GM12878 (cell line): ENCODE results near the gene R3HDM1. TPM values are rescaled to one million over a fixed set of nuclear protein-coding genes. Genes with fewer than 3 reads are reported as not detected.
"Not testable (repeated sequence)": the region's sequence is repeated elsewhere in the genome, so short reads cannot be mapped to it uniquely, and the experiment has no call there.

ENCODE experiments used
- ATAC-seq: fragments of 200-7000 bp; cut with Tn5 transposase; 3 replicates; pipeline ENCODE4 v1.9.1; 2020; ENCODE audit warnings: mild to moderate bottlenecking, moderate library complexity
- BruUV-seq: library from RNA; stranded (reverse); fragments of 400-500 nt; replicated peaks from 2 replicates; lab custom pipeline; 2021; lab: Mats Ljungman, UMichigan
- CTCF ChIA-PET: fragments of 300-600 bp; sonication (Branson Sonifier 250); formaldehyde crosslinking; extraction: SDS; loops from one replicate; lab custom pipeline; 2021; ENCODE audit warnings: inconsistent platforms; lab: Yijun Ruan, JAX
- POLR2A ChIA-PET: fragments of 350-600 bp; formaldehyde crosslinking; extraction: SDS; loops from one replicate; lab custom pipeline; 2021; ENCODE audit warnings: inconsistent platforms; lab: Charles Lee
- RAD21 ChIA-PET: fragments of 300-600 bp; sonication (Branson Sonifier 250); formaldehyde crosslinking; loops from one replicate; lab custom pipeline; 2023; ENCODE audit warnings: antibody characterized with exemption; ENCODE audit not compliant: unreplicated experiment; lab: Charles Lee
- SMC1A ChIA-PET: fragments of 300-600 bp; sonication (Branson Sonifier 250); formaldehyde crosslinking; loops from one replicate; lab custom pipeline; 2023; ENCODE audit not compliant: unreplicated experiment, uncharacterized antibody; lab: Charles Lee
- DNase-seq: peaks from one replicate; pipeline ENCODE4 v3.0.0-alpha.2; 2011; ENCODE audit warnings: low read depth, low spot score
- FAIRE-seq: peaks from 3 replicates; lab custom pipeline; 2011; peaks lifted over from hg19 to GRCh38; lab: Jason Lieb, UNC
- H2AFZ ChIP-seq: 2 replicates; pipeline ENCODE4 v1.6.0; 2011; ENCODE audit warnings: low read depth, low read length, control low read depth; ENCODE audit not compliant: control insufficient read depth
- H3K27ac ChIP-seq: 2 replicates; pipeline ENCODE4 v1.5.1; 2011; ENCODE audit warnings: control low read depth; ENCODE audit not compliant: control insufficient read depth, insufficient read depth
- H3K27me3 ChIP-seq, 2 experiments: replicated peaks in 1 of 2; 2 replicates each; pipeline versions ENCODE4 v1.6.0 to v1.6.1; 2011; ENCODE audit warnings: low read length in 1 of 2; ENCODE audit not compliant: control insufficient read depth in 2 of 2, insufficient read depth in 2 of 2
- H3K36me3 ChIP-seq, 2 experiments: 2 replicates each; pipeline ENCODE4 v1.5.1; 2011; ENCODE audit warnings: low read length in 1 of 2; ENCODE audit not compliant: control insufficient read depth in 2 of 2, insufficient read depth in 2 of 2
- H3K4me1 ChIP-seq: 2 replicates; pipeline ENCODE4 v1.6.1; 2011; ENCODE audit warnings: mild to moderate bottlenecking, low read length, moderate library complexity, mixed read lengths; ENCODE audit not compliant: control insufficient read depth, insufficient read depth
- H3K4me2 ChIP-seq: 2 replicates; pipeline ENCODE4 v1.6.0; 2011; ENCODE audit warnings: control low read depth; ENCODE audit not compliant: control insufficient read depth, insufficient read depth
- H3K4me3 ChIP-seq: fragments of 200-600 bp; sonication (generic); 2 replicates; pipeline ENCODE4 v1.5.1; 2016
- H3K79me2 ChIP-seq: 2 replicates; pipeline ENCODE4 v1.6.0; 2011; ENCODE audit warnings: low read length; ENCODE audit not compliant: control insufficient read depth, insufficient read depth
- H3K9ac ChIP-seq: 2 replicates; pipeline ENCODE4 v1.8.0; 2011; ENCODE audit warnings: low read length, control low read depth, mixed read lengths; ENCODE audit not compliant: control insufficient read depth, insufficient read depth
- H3K9me3 ChIP-seq: replicated peaks from 3 replicates; pipeline ENCODE4 v1.5.1; 2011; ENCODE audit warnings: mild to moderate bottlenecking, low read length; ENCODE audit not compliant: control insufficient read depth, insufficient read depth
- H4K20me1 ChIP-seq: 2 replicates; pipeline ENCODE4 v1.6.0; 2011; ENCODE audit not compliant: control insufficient read depth, insufficient read depth
- BACH1 ChIP-seq: fragments of 450-650 bp; IDR thresholded peaks from 2 replicates; pipeline ENCODE4 v1.6.1; 2017; ENCODE audit warnings: mild to moderate bottlenecking, borderline replicate concordance
- BRCA1 ChIP-seq: IDR thresholded peaks from 2 replicates; pipeline ENCODE4 v1.6.1; 2011; ENCODE audit warnings: low read depth, low read length, improper control_type of control experiment
- CREM ChIP-seq: IDR thresholded peaks from 2 replicates; pipeline ENCODE4 v1.6.1; 2014; ENCODE audit warnings: antibody characterized with exemption, low read depth
- DPF2 ChIP-seq: fragments of 450-650 bp; IDR thresholded peaks from 2 replicates; pipeline ENCODE4 v1.6.1; 2017; ENCODE audit warnings: mild to moderate bottlenecking
- EGR1 ChIP-seq, 2 experiments: IDR thresholded peaks; 1 replicate in 1 of 2; 2 replicates in 1 of 2; pipeline ENCODE4 v1.6.1; 2011 to 2012; ENCODE audit warnings: low read depth in 2 of 2, low read length in 2 of 2, borderline replicate concordance in 1 of 2, mild to moderate bottlenecking in 1 of 2, moderate library complexity in 1 of 2
- FOXK2 ChIP-seq: fragments of 450-650 bp; IDR thresholded peaks from 2 replicates; pipeline ENCODE4 v1.6.1; 2017; ENCODE audit warnings: mild to moderate bottlenecking, moderate library complexity
- MEF2A ChIP-seq: IDR thresholded peaks from 2 replicates; pipeline ENCODE4 v1.6.1; 2011; ENCODE audit warnings: low read depth, mild to moderate bottlenecking, low read length, moderate library complexity; ENCODE audit not compliant: insufficient read depth
- PAX5 ChIP-seq: IDR thresholded peaks from 2 replicates; pipeline ENCODE4 v1.6.1; 2011; ENCODE audit warnings: low read depth, low read length, borderline replicate concordance
- STAT3 ChIP-seq: IDR thresholded peaks from 2 replicates; pipeline ENCODE4 v1.6.1; 2011; ENCODE audit warnings: low read depth, low read length, improper control_type of control experiment
- TCF12 ChIP-seq: IDR thresholded peaks from 2 replicates; pipeline ENCODE4 v1.6.1; 2011; ENCODE audit warnings: low read depth, mild to moderate bottlenecking, low read length
- WRNIP1 ChIP-seq: IDR thresholded peaks from 2 replicates; pipeline ENCODE4 v1.6.1; 2011; ENCODE audit warnings: low read depth, low read length, improper control_type of control experiment, borderline replicate concordance
- ZNF274 ChIP-seq: IDR thresholded peaks from one replicate; pipeline ENCODE4 v1.8.0; 2011; ENCODE audit not compliant: insufficient read length, insufficient read depth
- WGBS: methylation state at CpG from one replicate; pipeline ENCODE4 v1.1.6; 2016; ENCODE audit warnings: low lambda C conversion rate; ENCODE audit not compliant: insufficient replicate concordance, insufficient coverage; ENCODE audit errors: missing lambda C conversion rate; 5-methylcytosine and 5-hydroxymethylcytosine counted together
- in situ Hi-C: fragments of 300-500 bp; cut with MboI; formaldehyde crosslinking; loops from 9 replicates; pipeline ENCODE4 v1.14.3; 2018; ENCODE audit warnings: mixed read lengths
- intact Hi-C: fragments of 100-400 bp; cut with micrococcal nuclease; formaldehyde crosslinking; loops from one replicate; pipeline ENCODE4 v1.14.2; 2022; ENCODE audit not compliant: unreplicated experiment
- polyA plus RNA-seq, 11 experiments: library from polyadenylated mRNA; depleted of rRNA in 4 of 11; unstranded in 6 of 11; stranded (reverse) in 5 of 11; fragments of >200 nt; fragmentation: Nextera tagmentation in 4 of 11; fragmentation: Illumina TruSeq in 1 of 11; extraction: Ambion mirVana in 4 of 11; extraction: Trizol in 1 of 11; gene quantifications; 1 replicate in 1 of 11; 2 replicates in 10 of 11; pipeline versions ENCODE4 v1.2.1 to v1.2.3, GENCODE V29; 2011 to 2016; ENCODE audit warnings: inconsistent platforms in 2 of 11, missing spikeins in 2 of 11, low read depth in 1 of 11
- total RNA-seq, 4 experiments: library from RNA; depleted of rRNA in 3 of 4; stranded (reverse); fragments of >200 nt in 3 of 4; fragmentation: Illumina TruSeq in 1 of 4; extraction: Trizol in 1 of 4; gene quantifications; 2 replicates each; pipeline versions ENCODE4 v1.2.1 to v1.2.3, GENCODE V29; 2013 to 2021

R3HDM1 gene
- total and polyA plus RNA-seq, 10 of the 15 experiments (the other 5 are each of a cell fraction or from before 2014, with no cell fraction given) = 16.8 to 89.6 (median 47.7) TPM

- H3K27me3 ChIP-seq = no peaks in the 10 kb centered on the region
- ChIA-PET RAD21 (no interaction called here), CTCF (interaction anchor here (0.8 kb wide), 1 partner anchor 764 kb away, joined by 3 read pairs; no protein-coding TSS in a partner anchor), SMC1A (interaction anchor here (1.2 to 2.1 kb wide), 3 partner anchors 18 to 90 kb away, joined by 3 to 8 read pairs (median 4); no protein-coding TSS in a partner anchor), POLR2A (no interaction called here)
- no peak overlapping the region for H3K4me2 ChIP-seq
- H3K9me3 ChIP-seq = no peaks in the 10 kb centered on the region
- 0% methylated on average over 1 of the region's 1 CpG for WGBS
- no peak overlapping the region for H3K27ac ChIP-seq
- no peak overlapping the region for H2AFZ ChIP-seq
- TF ChIP-seq DPF2 (no peak), TCF12 (no peak), CREM (no peak), WRNIP1 (no peak), BACH1 (no peak), BRCA1 (no peak), PAX5 (no peak), ZNF274 (no peak)
- ATAC-seq = no peak
- no peak for DNase-seq
- peaks cover 0 to 4% of the 10 kb centered on the region in 2 experiments; a peak in 1 of 4 replicates for H3K36me3 ChIP-seq
- H3K9ac ChIP-seq = no peak overlapping the region
- no peaks in the 10 kb centered on the region for H4K20me1 ChIP-seq
- FAIRE-seq = no peak
- H3K79me2 ChIP-seq = no peaks in the 10 kb centered on the region
- H3K4me1 ChIP-seq = peaks cover 14% of the 10 kb centered on the region
- in situ Hi-C loops = no loop called here
- no TSS peak for BruUV-seq
- intact Hi-C loops = no loop called here
- no peak overlapping the region for H3K4me3 ChIP-seq
Measured at GRCh38 chr2:135620198-135620597, 88.9 kb downstream of the R3HDM1 start.

- SMC1A ChIA-PET = no interaction called here
Measured at GRCh38 chr2:135629520-135629919, 98.2 kb downstream of the R3HDM1 start.

GRCh38 chr2:135630034-135630433 lies 98.8 kb downstream of the R3HDM1 start:
- H2AFZ ChIP-seq, H3K79me2 ChIP-seq, CTCF ChIA-PET, DNase-seq, FAIRE-seq, POLR2A ChIA-PET, BruUV-seq, H3K36me3 ChIP-seq, H4K20me1 ChIP-seq, H3K4me3 ChIP-seq, H3K9ac ChIP-seq, H3K27ac ChIP-seq, intact Hi-C loops, H3K4me2 ChIP-seq, RAD21 ChIA-PET, ATAC-seq, in situ Hi-C loops, H3K4me1 ChIP-seq, H3K9me3 ChIP-seq, H3K27me3 ChIP-seq: not testable (repeated sequence)
- 87% methylated on average over 8 of the region's 8 CpGs for WGBS
- SMC1A ChIA-PET = interaction anchor here (0.7 kb wide), 1 partner anchor 9 kb away, joined by 3 read pairs; no protein-coding TSS in a partner anchor

More at GRCh38 chr2:135629520-135629919, 98.2 kb downstream of the R3HDM1 start:
- no peak overlapping the region for H3K9ac ChIP-seq
- no peak overlapping the region for H3K27ac ChIP-seq
- no peaks in the 10 kb centered on the region for H4K20me1 ChIP-seq
- no peaks in the 10 kb centered on the region for H3K4me1 ChIP-seq
- no peak overlapping the region for H2AFZ ChIP-seq
- no peaks in the 10 kb centered on the region for H3K27me3 ChIP-seq
- POLR2A ChIA-PET = no interaction called here
- intact Hi-C loops = no loop called here
- in situ Hi-C loops = no loop called here
- FAIRE-seq (no peak), ATAC-seq (no peak), DNase-seq (no peak)
- no peak overlapping the region for H3K4me2 ChIP-seq
- H3K79me2 ChIP-seq = no peaks in the 10 kb centered on the region
- H3K4me3 ChIP-seq = no peak overlapping the region
- H3K36me3 ChIP-seq = peaks cover 0 to 6% of the 10 kb centered on the region in 2 experiments; a peak in 3 of 4 replicates
- RAD21 ChIA-PET = no interaction called here
- no TSS peak for BruUV-seq
- H3K9me3 ChIP-seq = no peaks in the 10 kb centered on the region
- TF ChIP-seq FOXK2 = no peak
- TF ChIP-seq WRNIP1 = no peak
- no peak for TF ChIP-seq STAT3
- no peak for TF ChIP-seq MEF2A
- no peak for TF ChIP-seq EGR1 (IDR thresholded peaks at IDR 0.05; ENCODE audit: borderline replicate concordance in 1 of 2, low read depth in 2 of 2, low read length in 2 of 2)
- no peak for TF ChIP-seq BACH1
- CTCF ChIA-PET = no interaction called here
